ENCODE data around the gene KRT6A.
"Not testable (repeated sequence)": the region's sequence is repeated elsewhere in the genome, so short reads cannot be mapped to it uniquely, and the experiment has no call there.

The KRT6A gene

DNA sequence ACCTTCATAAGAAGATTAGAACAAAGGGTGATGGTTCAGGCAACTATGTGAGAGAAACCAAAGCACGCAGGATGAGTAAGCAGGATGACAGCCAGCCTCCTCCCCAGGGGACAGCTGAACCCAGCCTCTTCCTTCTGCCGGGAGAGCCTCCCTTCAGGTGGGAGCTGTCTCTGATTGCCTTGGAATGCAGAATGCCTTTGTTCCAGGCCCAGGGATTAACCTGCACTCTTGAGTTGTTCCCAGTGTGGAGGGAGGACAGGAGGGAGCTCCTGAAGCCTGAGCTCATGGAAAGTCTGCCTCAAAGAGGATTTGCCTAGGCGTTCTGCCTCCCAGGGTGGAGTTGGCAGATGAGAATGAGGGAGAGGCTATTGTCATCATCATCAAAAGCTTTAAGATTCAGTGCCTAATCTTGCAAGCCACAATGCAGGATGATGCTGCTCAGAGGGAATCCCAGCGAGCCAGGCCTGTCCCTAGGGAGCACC lies 3.6 kb upstream of the KRT6A start:
- H3K27me3 Mint-ChIP-seq (ENCODE audit: low read depth, poor library complexity), result peaks cover 10% of the 10 kb centered on the region
- no peak overlapping the region for H3K27ac Mint-ChIP-seq
- TF ChIP-seq, protein P1, sequence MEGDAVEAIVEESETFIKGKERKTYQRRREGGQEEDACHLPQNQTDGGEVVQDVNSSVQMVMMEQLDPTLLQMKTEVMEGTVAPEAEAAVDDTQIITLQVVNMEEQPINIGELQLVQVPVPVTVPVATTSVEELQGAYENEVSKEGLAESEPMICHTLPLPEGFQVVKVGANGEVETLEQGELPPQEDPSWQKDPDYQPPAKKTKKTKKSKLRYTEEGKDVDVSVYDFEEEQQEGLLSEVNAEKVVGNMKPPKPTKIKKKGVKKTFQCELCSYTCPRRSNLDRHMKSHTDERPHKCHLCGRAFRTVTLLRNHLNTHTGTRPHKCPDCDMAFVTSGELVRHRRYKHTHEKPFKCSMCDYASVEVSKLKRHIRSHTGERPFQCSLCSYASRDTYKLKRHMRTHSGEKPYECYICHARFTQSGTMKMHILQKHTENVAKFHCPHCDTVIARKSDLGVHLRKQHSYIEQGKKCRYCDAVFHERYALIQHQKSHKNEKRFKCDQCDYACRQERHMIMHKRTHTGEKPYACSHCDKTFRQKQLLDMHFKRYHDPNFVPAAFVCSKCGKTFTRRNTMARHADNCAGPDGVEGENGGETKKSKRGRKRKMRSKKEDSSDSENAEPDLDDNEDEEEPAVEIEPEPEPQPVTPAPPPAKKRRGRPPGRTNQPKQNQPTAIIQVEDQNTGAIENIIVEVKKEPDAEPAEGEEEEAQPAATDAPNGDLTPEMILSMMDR (IDR thresholded peaks at IDR 0.05), result no peak
- DNase-seq, result no peak
- peaks cover 7% of the 10 kb centered on the region for H3K9me3 Mint-ChIP-seq
- H3K4me3 Mint-ChIP-seq, result peak overlapping the region; percentile 13
- peaks cover 28% of the 10 kb centered on the region for H3K4me1 Mint-ChIP-seq
- H3K36me3 Mint-ChIP-seq (ENCODE audit: low read depth), result no peaks in the 10 kb centered on the region

DNA sequence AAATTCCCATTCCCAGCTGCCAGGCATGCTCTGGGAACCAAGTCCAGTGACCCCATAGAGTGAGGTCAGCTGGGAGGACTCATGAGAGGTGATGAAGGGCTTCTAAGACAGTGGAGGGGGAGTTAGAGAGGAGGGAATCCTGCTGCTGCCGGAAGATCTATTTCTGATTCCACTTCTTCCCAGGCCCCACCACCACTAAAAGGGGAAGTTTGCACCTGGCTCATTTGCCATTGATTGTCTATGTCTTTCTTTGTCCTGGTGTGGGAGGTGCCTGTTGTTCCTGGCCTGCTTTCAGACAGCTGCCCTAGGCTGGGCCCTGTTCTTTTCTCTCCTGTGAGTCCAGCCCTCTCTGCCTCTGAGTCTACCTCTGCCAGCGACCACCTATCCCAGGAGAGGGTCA lies 3.0 kb upstream of the KRT6A start:
- DNase-seq, result no peak
- Mint-ChIP-seq H3K9me3 (peaks cover 4% of the 10 kb centered on the region), H3K4me1 (peaks cover 28% of the 10 kb centered on the region), H3K36me3 (ENCODE audit: low read depth) (no peaks in the 10 kb centered on the region), H3K27me3 (ENCODE audit: low read depth, poor library complexity) (peaks cover 15% of the 10 kb centered on the region), H3K4me3 (peak overlapping the region; percentile 13), H3K27ac (peak overlapping the region; percentile 34)
- TF ChIP-seq, protein P1 (IDR thresholded peaks at IDR 0.05), result no peak

- Mint-ChIP-seq H3K27ac (no peak overlapping the region), H3K9me3 (no peaks in the 10 kb centered on the region), H3K4me3 (no peak overlapping the region), H3K36me3 (ENCODE audit: low read depth) (no peaks in the 10 kb centered on the region), H3K27me3 (ENCODE audit: low read depth, poor library complexity) (peaks cover 15% of the 10 kb centered on the region), H3K4me1 (peaks cover 28% of the 10 kb centered on the region)
- peak; percentile 35 for DNase-seq
- TF ChIP-seq, protein P1 (IDR thresholded peaks at IDR 0.05), result no peak
These were observed 2.3 kb upstream of the KRT6A start for GRCh38 chr12:52495389-52495788.

- H3K36me3 Mint-ChIP-seq (ENCODE audit: low read depth), result no peaks in the 10 kb centered on the region
- TF ChIP-seq, protein P1 (IDR thresholded peaks at IDR 0.05), result no peak
- H3K4me3 Mint-ChIP-seq, result no peak overlapping the region
- no peaks in the 10 kb centered on the region for H3K9me3 Mint-ChIP-seq
- DNase-seq, result no peak
- H3K27ac Mint-ChIP-seq, result no peak overlapping the region
- peaks cover 28% of the 10 kb centered on the region for H3K4me1 Mint-ChIP-seq
- H3K27me3 Mint-ChIP-seq (ENCODE audit: low read depth, poor library complexity), result peaks cover 15% of the 10 kb centered on the region
These were observed 1.5 kb upstream of the KRT6A start for GRCh38 chr12:52494518-52494917.

GRCh38 chr12:52494100-52494499 lies 1.0 kb upstream of the KRT6A start:
- no peak overlapping the region for H3K27ac Mint-ChIP-seq
- H3K9me3 Mint-ChIP-seq, result no peaks in the 10 kb centered on the region
- no peaks in the 10 kb centered on the region for H3K36me3 Mint-ChIP-seq (ENCODE audit: low read depth)
- H3K4me3 Mint-ChIP-seq, result no peak overlapping the region
- no peak for DNase-seq
- TF ChIP-seq, protein P1 (IDR thresholded peaks at IDR 0.05), result no peak
- H3K27me3 Mint-ChIP-seq (ENCODE audit: low read depth, poor library complexity), result peaks cover 15% of the 10 kb centered on the region
- peaks cover 28% of the 10 kb centered on the region for H3K4me1 Mint-ChIP-seq

GRCh38 chr12:52492405-52492804 lies 652 bp downstream of the KRT6A start:
- not testable (repeated sequence) for H3K27ac Mint-ChIP-seq; H3K9me3 Mint-ChIP-seq; DNase-seq; H3K36me3 Mint-ChIP-seq (ENCODE audit: low read depth); H3K4me3 Mint-ChIP-seq
- Mint-ChIP-seq H3K27me3 (ENCODE audit: low read depth, poor library complexity) (peaks cover 22% of the 10 kb centered on the region), H3K4me1 (peaks cover 28% of the 10 kb centered on the region)

- not testable (repeated sequence) for H3K4me3 Mint-ChIP-seq; H3K36me3 Mint-ChIP-seq (ENCODE audit: low read depth); DNase-seq; H3K9me3 Mint-ChIP-seq; H3K27ac Mint-ChIP-seq
- Mint-ChIP-seq H3K27me3 (ENCODE audit: low read depth, poor library complexity) (peaks cover 22% of the 10 kb centered on the region), H3K4me1 (peaks cover 19% of the 10 kb centered on the region)
These were observed 1.6 kb downstream of the KRT6A start for GRCh38 chr12:52491495-52491894.
